Measurements from ENCODE around the gene GRID1. TPM values are rescaled to one million over a fixed set of nuclear protein-coding genes. Genes with fewer than 3 reads are reported as not detected.

Gene GRID1
- polyA plus RNA-seq, 1 of the 3 experiments (the other 2 are of a cell fraction): 0.13 TPM

- ChIA-PET CTCF (no interaction called here), POLR2A (no interaction called here)
- TF ChIP-seq NFIC (IDR thresholded peaks at IDR 0.05; ENCODE audit: borderline replicate concordance): no peak
- no peak for TF ChIP-seq RFX5 (IDR thresholded peaks at IDR 0.05; ENCODE audit: low read length)
- TF ChIP-seq GATA2 (CRISPR knock-in tag; IDR thresholded peaks at IDR 0.05): no peak
- no peak for TF ChIP-seq NRF1 (IDR thresholded peaks at IDR 0.05; ENCODE audit: low read depth, low read length)
- TF ChIP-seq MEF2A (IDR thresholded peaks at IDR 0.05; ENCODE audit: borderline replicate concordance, low read depth): no peak
- no peak for TF ChIP-seq CHD2 (IDR thresholded peaks at IDR 0.05; ENCODE audit: low read length, partially characterized antibody)
- TF ChIP-seq, protein P1, sequence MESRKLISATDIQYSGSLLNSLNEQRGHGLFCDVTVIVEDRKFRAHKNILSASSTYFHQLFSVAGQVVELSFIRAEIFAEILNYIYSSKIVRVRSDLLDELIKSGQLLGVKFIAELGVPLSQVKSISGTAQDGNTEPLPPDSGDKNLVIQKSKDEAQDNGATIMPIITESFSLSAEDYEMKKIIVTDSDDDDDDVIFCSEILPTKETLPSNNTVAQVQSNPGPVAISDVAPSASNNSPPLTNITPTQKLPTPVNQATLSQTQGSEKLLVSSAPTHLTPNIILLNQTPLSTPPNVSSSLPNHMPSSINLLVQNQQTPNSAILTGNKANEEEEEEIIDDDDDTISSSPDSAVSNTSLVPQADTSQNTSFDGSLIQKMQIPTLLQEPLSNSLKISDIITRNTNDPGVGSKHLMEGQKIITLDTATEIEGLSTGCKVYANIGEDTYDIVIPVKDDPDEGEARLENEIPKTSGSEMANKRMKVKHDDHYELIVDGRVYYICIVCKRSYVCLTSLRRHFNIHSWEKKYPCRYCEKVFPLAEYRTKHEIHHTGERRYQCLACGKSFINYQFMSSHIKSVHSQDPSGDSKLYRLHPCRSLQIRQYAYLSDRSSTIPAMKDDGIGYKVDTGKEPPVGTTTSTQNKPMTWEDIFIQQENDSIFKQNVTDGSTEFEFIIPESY (IDR thresholded peaks at IDR 0.05; ENCODE audit: borderline replicate concordance, low read depth): no peak
- TF ChIP-seq ELF1 (IDR thresholded peaks at IDR 0.05): no peak
- TF ChIP-seq, protein P2, sequence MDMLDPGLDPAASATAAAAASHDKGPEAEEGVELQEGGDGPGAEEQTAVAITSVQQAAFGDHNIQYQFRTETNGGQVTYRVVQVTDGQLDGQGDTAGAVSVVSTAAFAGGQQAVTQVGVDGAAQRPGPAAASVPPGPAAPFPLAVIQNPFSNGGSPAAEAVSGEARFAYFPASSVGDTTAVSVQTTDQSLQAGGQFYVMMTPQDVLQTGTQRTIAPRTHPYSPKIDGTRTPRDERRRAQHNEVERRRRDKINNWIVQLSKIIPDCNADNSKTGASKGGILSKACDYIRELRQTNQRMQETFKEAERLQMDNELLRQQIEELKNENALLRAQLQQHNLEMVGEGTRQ (IDR thresholded peaks at IDR 0.05; ENCODE audit: borderline replicate concordance, low read depth, low read length): no peak
- no peak for TF ChIP-seq RCOR1 (IDR thresholded peaks at IDR 0.05; ENCODE audit: low read length)
- no peak for TF ChIP-seq SIN3A (IDR thresholded peaks at IDR 0.05; ENCODE audit: borderline replicate concordance, low read depth, low read length)
- no peak for TF ChIP-seq RXRA (IDR thresholded peaks at IDR 0.05; ENCODE audit: borderline replicate concordance, low read depth)
- no peak for TF ChIP-seq JUND (IDR thresholded peaks at IDR 0.05)
Measured at GRCh38 chr10:86027346-86027745, 339.2 kb downstream of the GRID1 start.

DNA sequence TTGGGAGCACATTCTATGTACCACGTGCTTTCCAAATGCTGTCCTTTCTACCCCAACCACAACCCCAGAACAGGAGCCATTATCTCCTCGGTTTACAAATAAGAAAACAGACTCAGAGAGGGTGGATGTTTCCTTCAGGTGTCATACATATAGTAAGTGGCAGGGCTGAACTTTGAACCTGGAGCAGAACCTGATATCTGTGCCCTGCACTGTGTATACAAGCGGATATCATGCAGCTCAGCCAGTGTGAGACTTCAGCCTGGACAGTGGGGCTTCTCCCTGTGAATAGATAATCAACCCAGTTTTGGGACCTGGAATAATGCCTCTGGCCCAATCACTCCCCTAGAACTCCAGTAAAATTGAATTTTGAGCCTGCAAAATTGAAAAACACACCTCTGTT lies 341.1 kb downstream of the GRID1 start:
- Histone ChIP-seq H3K9me2 (no peaks in the 10 kb centered on the region), H3K27me3 (ENCODE audit: insufficient read depth) (no peaks in the 10 kb centered on the region), H3K4me1 (ENCODE audit: control insufficient read depth in 1 of 2, insufficient read depth in 2 of 2, low read depth in 1 of 2, low read length in 1 of 2) (peaks cover 0 to 16% of the 10 kb centered on the region in 2 experiments; a peak in 1 of 4 replicates), H3K4me3 (ENCODE audit: low read depth in 2 of 2, low read length in 1 of 2) (no peak overlapping the region), H2AFZ (ENCODE audit: low read depth) (no peak overlapping the region), H3K9me3 (no peaks in the 10 kb centered on the region), H3F3A (replicated peaks; ENCODE audit: insufficient read depth) (no peaks in the 10 kb centered on the region), H3K4me2 (no peak overlapping the region), H3K79me2 (ENCODE audit: insufficient read depth) (no peaks in the 10 kb centered on the region), H3K27ac (ENCODE audit: low read depth in 2 of 2, low read length in 1 of 2) (no peak overlapping the region), H3K36me3 (replicated peaks in 1 of 2; ENCODE audit: control insufficient read depth in 1 of 2, insufficient read depth in 2 of 2, low read length in 1 of 2) (no peaks in the 10 kb centered on the region), H3K9ac (no peak overlapping the region), H4K20me1 (ENCODE audit: insufficient read depth) (no peaks in the 10 kb centered on the region)
- CTCF ChIA-PET: interaction anchor here (1.3 kb wide), 1 partner anchor 31 kb away, joined by 5 read pairs; no protein-coding TSS in a partner anchor
- POLR2A ChIA-PET: no interaction called here
- no peak for DNase-seq
- 6% methylated on average over 2 of the region's 3 CpGs for WGBS (ENCODE audit: low lambda C conversion rate)
- TF ChIP-seq TEAD4 (IDR thresholded peaks at IDR 0.05; ENCODE audit: borderline replicate concordance, insufficient read depth) (no peak), NFIC (IDR thresholded peaks at IDR 0.05; ENCODE audit: borderline replicate concordance) (no peak), ELF1 (IDR thresholded peaks at IDR 0.05) (no peak), RAD21 (IDR thresholded peaks at IDR 0.05; ENCODE audit: low read length) (no peak), FOXM1 (IDR thresholded peaks at IDR 0.05; ENCODE audit: low read depth) (no peak), MXI1 (IDR thresholded peaks at IDR 0.05; ENCODE audit: low read depth, low read length) (no peak), NRF1 (IDR thresholded peaks at IDR 0.05; ENCODE audit: low read depth, low read length) (no peak), EZH2phosphoT487 (IDR thresholded peaks at IDR 0.05; ENCODE audit: borderline replicate concordance, low read depth) (no peak), FOXJ3 (CRISPR knock-in tag; IDR thresholded peaks at IDR 0.05) (no peak), MAX (IDR thresholded peaks at IDR 0.05; ENCODE audit: low read depth) (no peak), TCF12 (IDR thresholded peaks at IDR 0.05) (no peak), PBX3 (IDR thresholded peaks at IDR 0.05) (no peak)
- TF ChIP-seq, protein P3, sequence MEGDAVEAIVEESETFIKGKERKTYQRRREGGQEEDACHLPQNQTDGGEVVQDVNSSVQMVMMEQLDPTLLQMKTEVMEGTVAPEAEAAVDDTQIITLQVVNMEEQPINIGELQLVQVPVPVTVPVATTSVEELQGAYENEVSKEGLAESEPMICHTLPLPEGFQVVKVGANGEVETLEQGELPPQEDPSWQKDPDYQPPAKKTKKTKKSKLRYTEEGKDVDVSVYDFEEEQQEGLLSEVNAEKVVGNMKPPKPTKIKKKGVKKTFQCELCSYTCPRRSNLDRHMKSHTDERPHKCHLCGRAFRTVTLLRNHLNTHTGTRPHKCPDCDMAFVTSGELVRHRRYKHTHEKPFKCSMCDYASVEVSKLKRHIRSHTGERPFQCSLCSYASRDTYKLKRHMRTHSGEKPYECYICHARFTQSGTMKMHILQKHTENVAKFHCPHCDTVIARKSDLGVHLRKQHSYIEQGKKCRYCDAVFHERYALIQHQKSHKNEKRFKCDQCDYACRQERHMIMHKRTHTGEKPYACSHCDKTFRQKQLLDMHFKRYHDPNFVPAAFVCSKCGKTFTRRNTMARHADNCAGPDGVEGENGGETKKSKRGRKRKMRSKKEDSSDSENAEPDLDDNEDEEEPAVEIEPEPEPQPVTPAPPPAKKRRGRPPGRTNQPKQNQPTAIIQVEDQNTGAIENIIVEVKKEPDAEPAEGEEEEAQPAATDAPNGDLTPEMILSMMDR (IDR thresholded peaks at IDR 0.05): no peak

More at GRCh38 chr10:86027346-86027745, 339.2 kb downstream of the GRID1 start:
- H3K4me2 ChIP-seq: no peak overlapping the region
- H3K9me2 ChIP-seq: no peaks in the 10 kb centered on the region
- no peak overlapping the region for H3K4me3 ChIP-seq (ENCODE audit: low read depth in 2 of 2, low read length in 1 of 2)
- no peaks in the 10 kb centered on the region for H3K36me3 ChIP-seq (replicated peaks in 1 of 2; ENCODE audit: control insufficient read depth in 1 of 2, insufficient read depth in 2 of 2, low read length in 1 of 2)
- H3F3A ChIP-seq (replicated peaks; ENCODE audit: insufficient read depth): no peaks in the 10 kb centered on the region
- no peaks in the 10 kb centered on the region for H3K79me2 ChIP-seq (ENCODE audit: insufficient read depth)
- H2AFZ ChIP-seq (ENCODE audit: low read depth): no peak overlapping the region
- H3K27me3 ChIP-seq (ENCODE audit: insufficient read depth): no peaks in the 10 kb centered on the region
- 26% methylated on average over 2 of the region's 2 CpGs for WGBS (ENCODE audit: low lambda C conversion rate)
- H3K4me1 ChIP-seq (ENCODE audit: control insufficient read depth in 1 of 2, insufficient read depth in 2 of 2, low read depth in 1 of 2, low read length in 1 of 2): peaks cover 0 to 16% of the 10 kb centered on the region in 2 experiments; a peak in 1 of 4 replicates
- H3K9me3 ChIP-seq: no peaks in the 10 kb centered on the region
- H3K9ac ChIP-seq: no peak overlapping the region
- DNase-seq: no peak
- no peak overlapping the region for H3K27ac ChIP-seq (ENCODE audit: low read depth in 2 of 2, low read length in 1 of 2)
- H4K20me1 ChIP-seq (ENCODE audit: insufficient read depth): no peaks in the 10 kb centered on the region
